Fibroblast of lung (primary cell): ENCODE measurements around the gene ERRFI1. TPM values are rescaled to one million over a fixed set of nuclear protein-coding genes. Genes with fewer than 3 reads are reported as not detected.

Source experiments
- DNase-seq, 2 donors: peaks; one replicate each; pipeline versions ENCODE4 v3.0.0 to v3.0.0-alpha.2; 2010; ENCODE audit warnings: low read depth in 2 of 2
- H2AFZ ChIP-seq: 2 replicates; pipeline ENCODE4 v1.5.1; 2012; ENCODE audit warnings: low read length, control low read depth, inconsistent platforms
- H3K27ac ChIP-seq: 2 replicates; pipeline ENCODE4 v1.5.1; 2011; ENCODE audit warnings: low read length, control low read depth; ENCODE audit not compliant: insufficient read depth
- H3K27me3 ChIP-seq: 2 replicates; pipeline ENCODE4 v1.5.1; 2011; ENCODE audit warnings: mild to moderate bottlenecking, low read length; ENCODE audit not compliant: control insufficient read depth, insufficient read depth
- H3K36me3 ChIP-seq: 2 replicates; pipeline ENCODE4 v1.5.1; 2011; ENCODE audit warnings: low read length; ENCODE audit not compliant: control insufficient read depth, insufficient read depth
- H3K4me1 ChIP-seq: 2 replicates; pipeline ENCODE4 v1.5.1; 2011; ENCODE audit warnings: low read length; ENCODE audit not compliant: control insufficient read depth, insufficient read depth; ENCODE audit errors: extremely low read depth
- H3K4me2 ChIP-seq: 2 replicates; pipeline ENCODE4 v1.5.1; 2011; ENCODE audit warnings: low read length, control low read depth; ENCODE audit not compliant: insufficient read depth; ENCODE audit errors: extremely low read depth
- H3K4me3 ChIP-seq, 4 experiments: fragments of 200-600 bp in 1 of 4; sonication (generic) in 1 of 4; replicated peaks in 1 of 4; 2 replicates each; pipeline ENCODE4 v1.5.1; 2011 to 2016; ENCODE audit warnings: low read length in 4 of 4, low read depth in 3 of 4, mild to moderate bottlenecking in 3 of 4, control low read depth in 2 of 4, inconsistent platforms in 1 of 4, mixed read lengths in 1 of 4; ENCODE audit not compliant: insufficient read depth in 1 of 4; ENCODE audit errors: control extremely low read depth in 1 of 4
- H3K79me2 ChIP-seq: 2 replicates; pipeline ENCODE4 v1.5.1; 2012; ENCODE audit warnings: mild to moderate bottlenecking, low read length, inconsistent platforms; ENCODE audit not compliant: control insufficient read depth, insufficient read depth
- H3K9ac ChIP-seq: 2 replicates; pipeline ENCODE4 v1.5.1; 2011; ENCODE audit warnings: mild to moderate bottlenecking, low read length, control low read depth; ENCODE audit not compliant: insufficient read depth
- H3K9me3 ChIP-seq: 2 replicates; pipeline ENCODE4 v1.5.1; 2012; ENCODE audit warnings: low read depth, low read length; ENCODE audit not compliant: control insufficient read depth, insufficient read depth
- H4K20me1 ChIP-seq: 2 replicates; pipeline ENCODE4 v1.5.1; 2011; ENCODE audit warnings: low read length; ENCODE audit not compliant: control insufficient read depth, insufficient read depth; ENCODE audit errors: extremely low read depth
- CTCF ChIP-seq, 2 donors: IDR thresholded peaks in 1 of 2; conservative IDR thresholded peaks in 1 of 2; 1 replicate in 1 of 2; 2 replicates in 1 of 2; pipeline ENCODE4 v1.5.1; 2011 to 2012; ENCODE audit warnings: low read length in 2 of 2, control low read depth in 1 of 2, inconsistent platforms in 1 of 2, low read depth in 1 of 2, mild to moderate bottlenecking in 1 of 2
- EZH2 ChIP-seq: IDR thresholded peaks from 2 replicates; pipeline ENCODE4 v1.5.1; 2012; ENCODE audit warnings: low read length, control low read depth, mild to moderate bottlenecking; ENCODE audit errors: missing control alignments
- polyA plus RNA-seq, 2 donors: library from polyadenylated mRNA; depleted of rRNA in 1 of 2; stranded (reverse) in 1 of 2; unstranded in 1 of 2; fragments of >200 nt; gene quantifications; 2 replicates each; pipeline ENCODE4 v1.2.1, GENCODE V29; 2011 to 2012; ENCODE audit warnings: missing spikeins in 1 of 2
- total RNA-seq: library from RNA; depleted of rRNA; stranded (reverse); fragments of >200 nt; gene quantifications from 2 replicates; pipeline ENCODE4 v1.2.1, GENCODE V29; 2014

Gene ERRFI1
- total and polyA plus RNA-seq, 2 donors (not counting 1 experiment from before 2014, with no cell fraction given) = 46.2 to 105 TPM

- DNase-seq = peak; percentile 12 to 17
- Histone ChIP-seq H3K4me3 (no peak overlapping the region), H3K9me3 (no peaks in the 10 kb centered on the region), H4K20me1 (no peaks in the 10 kb centered on the region), H3K79me2 (peaks cover 40% of the 10 kb centered on the region), H3K9ac (no peak overlapping the region), H3K27ac (no peak overlapping the region), H3K4me2 (no peak overlapping the region), H3K36me3 (peaks cover 21% of the 10 kb centered on the region), H3K27me3 (no peaks in the 10 kb centered on the region), H2AFZ (no peak overlapping the region), H3K4me1 (peaks cover 29% of the 10 kb centered on the region)
- TF ChIP-seq EZH2 (no peak), CTCF (conservative IDR thresholded peaks at IDR 0.05 in 1 of 2, IDR thresholded peaks at IDR 0.05 in 1 of 2; ENCODE audit: low read depth in 1 of 2, low read length in 2 of 2) (no peak)
Observed at GRCh38 chr1:8011923-8012858, 13.9 kb downstream of the ERRFI1 start.

DNA sequence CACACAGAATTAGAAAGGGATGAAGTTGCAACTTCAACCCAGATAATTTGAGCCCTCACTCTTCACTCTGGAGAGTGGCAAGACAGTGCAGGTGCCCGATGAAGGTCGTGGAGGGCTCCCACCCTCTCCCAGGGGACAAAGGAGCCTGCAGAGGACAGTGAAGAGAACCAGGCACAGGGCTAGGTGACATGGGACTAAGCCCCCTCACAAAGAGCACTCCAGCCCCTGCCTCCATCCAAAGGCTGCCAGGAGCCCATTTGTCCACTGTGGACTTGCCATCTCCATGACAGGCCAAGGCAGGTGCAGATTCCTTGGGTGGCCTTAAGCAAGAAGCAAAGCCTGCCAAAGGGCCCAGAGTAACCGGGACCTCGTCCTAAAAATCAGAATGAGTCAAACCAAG lies 15.1 kb downstream of the ERRFI1 start:
- no peaks in the 10 kb centered on the region for H4K20me1 ChIP-seq
- peaks cover 21% of the 10 kb centered on the region for H3K36me3 ChIP-seq
- peak; percentile 12 to 14 for DNase-seq
- H3K9me3 ChIP-seq = no peaks in the 10 kb centered on the region
- H3K27ac ChIP-seq = no peak overlapping the region
- H3K4me3 ChIP-seq = no peak overlapping the region
- TF ChIP-seq CTCF (conservative IDR thresholded peaks at IDR 0.05 in 1 of 2, IDR thresholded peaks at IDR 0.05 in 1 of 2; ENCODE audit: low read depth in 1 of 2, low read length in 2 of 2) (no peak), EZH2 (no peak)
- H2AFZ ChIP-seq = no peak overlapping the region
- H3K9ac ChIP-seq = no peak overlapping the region
- no peak overlapping the region for H3K4me2 ChIP-seq
- peaks cover 24% of the 10 kb centered on the region for H3K4me1 ChIP-seq
- no peaks in the 10 kb centered on the region for H3K27me3 ChIP-seq
- H3K79me2 ChIP-seq = peaks cover 28% of the 10 kb centered on the region

- no peaks in the 10 kb centered on the region for H4K20me1 ChIP-seq
- peaks cover 21% of the 10 kb centered on the region for H3K36me3 ChIP-seq
- no peaks in the 10 kb centered on the region for H3K27me3 ChIP-seq
- peak; percentile 29 to 35 for DNase-seq
- H3K27ac ChIP-seq = peak overlapping the region; percentile 49
- H3K4me3 ChIP-seq = no peak overlapping the region
- H3K79me2 ChIP-seq = peaks cover 23% of the 10 kb centered on the region
- peaks cover 22% of the 10 kb centered on the region for H3K4me1 ChIP-seq
- no peak overlapping the region for H2AFZ ChIP-seq
- H3K9ac ChIP-seq = no peak overlapping the region
- no peaks in the 10 kb centered on the region for H3K9me3 ChIP-seq
- H3K4me2 ChIP-seq = no peak overlapping the region
- no peak for TF ChIP-seq EZH2
Observed at GRCh38 chr1:8010080-8010664, 15.9 kb downstream of the ERRFI1 start.
